Ectodermal cell (in vitro differentiated cells): ENCODE data around the gene SLCO2A1.

Experiments used
- H3K27ac ChIP-seq: 2 replicates; pipeline ENCODE4 v1.7.0; 2013; ENCODE audit warnings: mild to moderate bottlenecking, low read depth, low read length; ENCODE audit not compliant: insufficient read depth, poor library complexity, severe bottlenecking
- H3K27me3 ChIP-seq: 2 replicates; pipeline ENCODE4 v1.7.0; 2013; ENCODE audit warnings: mild to moderate bottlenecking, low read length; ENCODE audit not compliant: insufficient read depth, control insufficient read depth, poor library complexity, severe bottlenecking
- H3K36me3 ChIP-seq: one replicate; pipeline ENCODE4 v1.7.0; 2013; ENCODE audit warnings: low read length; ENCODE audit not compliant: control insufficient read depth, insufficient read depth
- H3K4me1 ChIP-seq: one replicate; pipeline ENCODE4 v1.7.0; 2013; ENCODE audit warnings: low read length; ENCODE audit not compliant: control insufficient read depth, insufficient read depth
- H3K4me3 ChIP-seq: 2 replicates; pipeline ENCODE4 v1.7.0; 2013; ENCODE audit warnings: low read depth, low read length, control low read depth; ENCODE audit not compliant: insufficient read depth
- H3K9me3 ChIP-seq: 2 replicates; pipeline ENCODE4 v1.7.0; 2013; ENCODE audit warnings: mild to moderate bottlenecking, low read length, moderate library complexity; ENCODE audit not compliant: control insufficient read depth
- WGBS, 2 experiments: methylation state at CpG; one replicate each; pipeline ENCODE4 v1.1.7; 2013; ENCODE audit warnings: missing lambda C conversion rate in 2 of 2; 5-methylcytosine and 5-hydroxymethylcytosine counted together

SLCO2A1 gene

DNA sequence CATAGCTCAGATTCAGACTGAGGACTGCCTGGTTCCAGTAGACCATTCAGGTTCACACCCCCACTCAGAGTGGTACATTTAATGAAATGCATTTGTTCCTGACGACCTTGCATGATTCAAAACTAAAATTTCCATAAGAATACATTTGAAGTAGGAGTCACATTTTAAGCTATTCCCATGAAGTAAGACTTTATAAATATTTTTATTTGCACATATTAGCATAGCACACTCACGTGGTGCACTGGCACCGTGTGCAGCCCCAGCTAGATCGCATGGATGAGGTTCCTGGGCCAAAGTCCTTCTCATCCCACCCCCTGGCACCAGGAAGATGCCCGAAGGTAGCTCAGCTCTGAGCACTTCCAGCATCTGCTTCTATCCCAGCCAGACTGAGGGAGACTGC, 59.4 kb downstream of the SLCO2A1 start:
- H3K36me3 ChIP-seq = no peaks in the 10 kb centered on the region

DNA sequence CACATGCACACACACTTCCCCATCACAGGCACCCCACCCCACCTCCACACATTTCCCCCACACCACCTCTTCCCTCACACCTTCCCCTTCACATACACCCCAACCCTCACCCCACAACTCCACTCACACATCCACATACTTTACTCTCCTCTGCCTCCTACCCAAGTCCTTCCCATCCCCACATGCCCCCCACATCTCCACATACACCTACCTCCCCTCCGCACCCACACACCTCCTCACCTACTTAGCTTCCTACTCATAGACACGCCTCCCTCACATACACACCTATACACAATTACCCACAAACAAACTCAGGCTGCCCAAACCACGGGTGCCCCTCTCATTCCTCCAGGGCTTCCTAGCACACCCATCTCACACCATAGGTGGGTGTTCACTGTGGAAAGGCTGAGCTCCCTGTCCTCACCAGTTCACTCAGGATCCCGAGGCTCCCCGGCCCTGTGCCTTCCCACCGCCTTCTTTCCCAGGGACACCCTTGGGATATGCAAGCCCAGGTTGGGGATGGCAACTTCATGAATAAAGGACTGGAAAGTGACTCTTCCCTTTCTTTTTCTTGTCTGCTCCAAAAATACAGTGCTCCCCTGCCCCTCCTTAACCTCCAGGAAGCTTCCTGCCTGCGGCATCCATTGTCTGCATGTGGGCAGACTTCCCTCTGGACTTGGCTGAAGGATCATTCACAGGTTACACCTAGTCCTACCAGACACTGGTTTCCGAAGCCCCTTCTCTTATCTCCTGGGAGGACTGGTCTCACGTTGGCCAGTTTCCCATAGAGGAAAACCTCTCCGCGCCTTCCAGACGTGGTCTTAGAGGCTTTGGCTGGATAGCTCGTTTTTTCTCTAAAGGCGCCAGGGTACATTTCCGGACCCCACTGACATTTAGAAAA, 61.5 kb downstream of the SLCO2A1 start:
- no peaks in the 10 kb centered on the region for H3K36me3 ChIP-seq
- no peak overlapping the region for H3K4me3 ChIP-seq
- no peak overlapping the region for H3K27ac ChIP-seq
- 89 to 90% methylated on average over 15 of the region's 15 CpGs for WGBS, 2 experiments
- H3K4me1 ChIP-seq = peaks cover 11% of the 10 kb centered on the region
- no peaks in the 10 kb centered on the region for H3K27me3 ChIP-seq
- no peaks in the 10 kb centered on the region for H3K9me3 ChIP-seq

More for the DNA sequence above, 59.4 kb downstream of the SLCO2A1 start:
- Histone ChIP-seq H3K27me3 (no peaks in the 10 kb centered on the region), H3K27ac (no peak overlapping the region), H3K4me1 (peaks cover 11% of the 10 kb centered on the region), H3K9me3 (no peaks in the 10 kb centered on the region), H3K4me3 (no peak overlapping the region)
- 94 to 96% methylated on average over 5 of the region's 5 CpGs for WGBS, 2 experiments

DNA sequence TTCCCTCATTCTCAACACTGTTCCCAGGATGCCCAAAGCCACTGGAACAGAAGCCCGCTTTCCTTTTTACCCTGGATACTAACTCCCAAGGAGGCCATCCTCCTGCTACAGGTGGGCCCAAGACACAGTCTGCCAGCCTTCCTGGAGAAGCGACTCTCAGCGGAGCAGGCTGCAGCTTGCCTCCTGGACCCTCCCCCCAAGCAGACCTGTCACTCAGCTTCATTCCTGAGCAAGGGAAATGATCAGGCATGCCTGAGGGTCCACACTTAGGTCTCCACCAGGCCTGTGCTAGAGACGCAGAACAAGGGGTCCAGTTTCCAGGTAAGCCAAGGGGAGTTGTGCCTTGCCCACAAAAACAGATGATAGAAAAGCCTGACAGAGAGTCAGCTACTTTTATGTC, 62.8 kb downstream of the SLCO2A1 start:
- Histone ChIP-seq H3K27ac (no peak overlapping the region), H3K4me3 (no peak overlapping the region), H3K27me3 (no peaks in the 10 kb centered on the region), H3K4me1 (peaks cover 11% of the 10 kb centered on the region), H3K9me3 (no peaks in the 10 kb centered on the region), H3K36me3 (no peaks in the 10 kb centered on the region)
- WGBS, 2 experiments = 79 to 85% methylated on average over 4 of the region's 4 CpGs

DNA sequence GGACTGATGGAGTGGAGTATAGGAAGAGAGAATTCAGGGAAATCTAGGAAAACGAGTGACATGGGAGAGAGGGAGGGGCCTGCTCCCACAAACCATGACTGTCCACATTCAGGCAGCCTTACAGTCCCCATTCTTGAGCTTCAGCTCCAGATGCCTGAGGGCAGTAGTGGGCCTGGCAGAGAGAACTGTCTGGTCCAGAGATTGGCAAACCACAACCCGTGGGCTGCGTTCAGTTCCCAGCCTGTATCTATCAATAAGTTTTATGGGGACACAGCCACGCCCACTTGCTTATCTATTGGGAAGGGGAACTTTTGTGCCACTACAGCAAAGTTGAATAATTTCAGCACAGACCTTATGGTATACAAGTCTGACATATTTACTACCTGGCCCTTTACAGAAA, 63.8 kb downstream of the SLCO2A1 start:
- WGBS, 2 experiments = 91% methylated on average over 4 of the region's 4 CpGs
- H3K36me3 ChIP-seq = no peaks in the 10 kb centered on the region
- no peak overlapping the region for H3K27ac ChIP-seq
- H3K9me3 ChIP-seq = no peaks in the 10 kb centered on the region
- H3K4me1 ChIP-seq = peaks cover 11% of the 10 kb centered on the region
- H3K4me3 ChIP-seq = no peak overlapping the region
- H3K27me3 ChIP-seq = no peaks in the 10 kb centered on the region

- Histone ChIP-seq H3K4me3 (no peak overlapping the region), H3K27ac (no peak overlapping the region), H3K27me3 (no peaks in the 10 kb centered on the region), H3K9me3 (no peaks in the 10 kb centered on the region), H3K4me1 (peaks cover 11% of the 10 kb centered on the region), H3K36me3 (no peaks in the 10 kb centered on the region)
- WGBS, 2 experiments = 94 to 96% methylated on average over 12 of the region's 12 CpGs
Observed at GRCh38 chr3:133965013-133965570, 64.6 kb downstream of the SLCO2A1 start.

DNA sequence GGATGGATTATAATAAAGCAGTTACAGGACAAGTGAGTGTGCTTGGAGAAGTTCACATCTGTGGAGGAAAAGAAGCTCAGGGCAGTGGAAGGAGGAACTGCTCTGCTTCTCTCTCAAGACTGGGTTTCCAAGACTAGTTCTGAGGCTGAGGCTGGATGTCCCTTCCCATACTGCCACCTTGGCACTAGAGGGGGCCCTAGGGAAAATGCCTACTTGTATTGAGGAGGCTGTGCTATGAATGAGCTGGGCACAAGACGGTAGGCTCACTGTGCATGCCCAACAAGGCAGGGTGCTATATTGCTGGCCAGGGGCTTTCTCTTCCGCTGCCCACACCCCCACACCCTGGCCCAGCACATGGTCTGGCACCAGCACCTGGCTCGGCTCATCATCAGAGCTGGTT, 65.2 kb downstream of the SLCO2A1 start:
- Histone ChIP-seq H3K4me3 (no peak overlapping the region), H3K4me1 (peaks cover 11% of the 10 kb centered on the region), H3K27ac (no peak overlapping the region), H3K27me3 (no peaks in the 10 kb centered on the region), H3K9me3 (no peaks in the 10 kb centered on the region), H3K36me3 (no peaks in the 10 kb centered on the region)
- 93 to 96% methylated on average over 3 of the region's 3 CpGs for WGBS, 2 experiments

DNA sequence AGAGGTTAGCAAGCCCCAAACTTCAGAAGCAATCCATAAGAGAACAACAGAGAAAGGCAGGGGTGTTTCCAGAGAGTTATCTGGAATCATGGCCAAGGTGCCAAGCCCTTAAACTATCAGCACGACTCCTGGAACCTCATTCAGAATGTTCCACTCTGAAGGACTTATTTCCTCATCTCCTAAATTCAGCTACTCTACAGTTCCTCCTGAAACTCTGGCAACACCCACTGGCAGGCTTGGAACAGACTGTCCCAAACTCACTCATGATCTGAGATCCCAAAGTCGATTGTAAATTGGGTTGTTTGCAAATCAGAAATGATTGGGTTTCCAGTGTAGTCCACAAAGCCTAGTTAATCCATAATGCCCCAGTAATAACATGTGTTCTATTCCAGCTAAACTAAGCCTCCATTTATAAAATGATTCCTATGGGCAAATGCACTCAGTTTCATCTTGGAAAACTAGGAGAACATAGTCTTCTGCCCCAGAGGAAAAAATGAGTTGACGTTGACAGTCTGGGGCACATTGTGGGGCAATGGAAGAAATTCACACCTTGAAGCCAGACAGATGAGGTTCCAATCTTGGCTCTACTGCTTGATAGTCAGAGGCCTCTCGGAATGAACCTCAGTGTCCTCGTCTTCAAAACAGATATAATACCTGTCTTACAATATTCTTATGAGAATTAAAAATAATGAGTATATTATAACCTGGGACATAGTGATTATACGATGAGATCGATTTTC, 65.9 kb downstream of the SLCO2A1 start:
- Histone ChIP-seq H3K9me3 (no peaks in the 10 kb centered on the region), H3K27ac (no peak overlapping the region), H3K27me3 (no peaks in the 10 kb centered on the region), H3K4me1 (peaks cover 11% of the 10 kb centered on the region), H3K36me3 (no peaks in the 10 kb centered on the region), H3K4me3 (no peak overlapping the region)
- WGBS, 2 experiments = 96 to 99% methylated on average over 6 to 7 of the region's 7 CpGs

GRCh38 chr3:133962849-133963248, 66.9 kb downstream of the SLCO2A1 start:
- no peaks in the 10 kb centered on the region for H3K9me3 ChIP-seq
- no peaks in the 10 kb centered on the region for H3K27me3 ChIP-seq
- no peak overlapping the region for H3K4me3 ChIP-seq
- H3K4me1 ChIP-seq = peaks cover 11% of the 10 kb centered on the region
- H3K36me3 ChIP-seq = no peaks in the 10 kb centered on the region
- WGBS, 2 experiments = 64 to 75% methylated on average over 2 of the region's 2 CpGs
- H3K27ac ChIP-seq = no peak overlapping the region

DNA sequence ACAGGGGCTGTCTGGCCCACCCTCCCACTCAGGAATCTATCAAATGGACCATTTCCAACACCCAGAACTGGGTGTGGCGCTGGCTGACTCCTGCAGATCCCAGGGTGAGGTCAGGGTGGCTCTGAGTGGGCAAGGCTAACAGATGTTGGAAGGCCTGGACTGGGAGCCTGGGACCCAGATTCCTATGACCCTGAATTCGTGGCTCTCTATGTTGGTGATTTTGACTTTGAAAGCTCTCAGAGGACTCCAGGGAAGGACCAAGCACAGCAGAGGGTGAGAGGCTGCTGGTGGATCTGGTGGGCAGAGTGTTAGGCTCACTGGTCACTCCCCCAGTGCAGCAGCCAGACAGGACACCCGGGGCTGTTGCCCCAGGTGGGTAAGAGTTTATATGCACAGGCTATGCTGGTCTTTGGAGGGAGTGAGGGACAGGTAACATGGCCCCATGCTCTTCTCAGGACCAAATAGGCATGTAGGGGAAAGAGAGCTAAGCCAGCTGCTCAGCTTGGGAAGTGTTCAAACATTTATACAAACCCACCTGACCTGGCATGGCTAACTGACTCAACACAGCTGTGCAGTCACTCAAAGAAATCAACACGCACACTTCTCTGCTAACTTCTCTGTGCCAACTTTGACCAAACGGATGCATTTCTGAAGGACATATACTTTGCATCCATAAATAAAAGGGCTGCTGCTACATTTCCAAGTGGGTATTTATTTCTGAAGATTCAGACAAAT, 71.5 kb downstream of the SLCO2A1 start:
- WGBS, 2 experiments = 89 to 93% methylated on average over 5 of the region's 5 CpGs
- Histone ChIP-seq H3K9me3 (no peaks in the 10 kb centered on the region), H3K27ac (no peak overlapping the region), H3K4me1 (no peaks in the 10 kb centered on the region), H3K27me3 (no peaks in the 10 kb centered on the region), H3K4me3 (no peak overlapping the region), H3K36me3 (no peaks in the 10 kb centered on the region)
